Fibroblast of lung (primary cell): Measurements from ENCODE around the gene RGS17.

Source experiments
- CTCF ChIP-seq, 2 donors: IDR thresholded peaks in 1 of 2; conservative IDR thresholded peaks in 1 of 2; 1 replicate in 1 of 2; 2 replicates in 1 of 2; pipeline ENCODE4 v1.5.1; 2011 to 2012; ENCODE audit warnings: low read length in 2 of 2, control low read depth in 1 of 2, inconsistent platforms in 1 of 2, low read depth in 1 of 2, mild to moderate bottlenecking in 1 of 2
- EZH2 ChIP-seq: IDR thresholded peaks from 2 replicates; pipeline ENCODE4 v1.5.1; 2012; ENCODE audit warnings: low read length, control low read depth, mild to moderate bottlenecking; ENCODE audit errors: missing control alignments

- TF ChIP-seq CTCF (conservative IDR thresholded peaks at IDR 0.05 in 1 of 2, IDR thresholded peaks at IDR 0.05 in 1 of 2; ENCODE audit: low read depth in 1 of 2, low read length in 2 of 2) (no peak), EZH2 (no peak)
These were observed 47.2 kb downstream of the RGS17 start for GRCh38 chr6:153083869-153084268.
